Lower leg skin (tissue), 4 donors: ENCODE results near the gene PHACTR2. TPM values are rescaled to one million over a fixed set of nuclear protein-coding genes. Genes with fewer than 3 reads are reported as not detected.

Experiments used
- DNase-seq, 2 donors: peaks; one replicate each; pipeline ENCODE4 v3.0.0-alpha.2; 2019; ENCODE audit warnings: low spot score in 2 of 2
- H3K4me3 ChIP-seq: fragments of 200-600 bp; sonication (generic); 2 replicates; pipeline ENCODE4 v1.5.1; 2017; ENCODE audit warnings: mild to moderate bottlenecking, low read depth; ENCODE audit not compliant: poor library complexity, severe bottlenecking
- POLR2A ChIP-seq, 2 donors: fragments of 450-650 bp; IDR thresholded peaks; one replicate each; pipeline ENCODE4 v1.6.1; 2016 to 2017; ENCODE audit warnings: antibody characterized with exemption in 2 of 2, mild to moderate bottlenecking in 1 of 2, moderate library complexity in 1 of 2
- WGBS, 2 donors: methylation state at CpG; one replicate each; pipeline ENCODE4 v1.1.5; 2018; 5-methylcytosine and 5-hydroxymethylcytosine counted together
- intact Hi-C: fragments of 100-400 bp; cut with DNase I; formaldehyde crosslinking; loops from one replicate; pipeline ENCODE4 v1.15.0; 2023; ENCODE audit warnings: low total_unique reads
- total RNA-seq, 4 donors: library from RNA; depleted of rRNA; stranded (reverse); fragments of >200 nt; gene quantifications; one replicate each; pipeline ENCODE4 v1.1.0, GENCODE V29; 2016
- TF ChIP-seq, protein P1 (sequence below), 3 donors: fragments of 450-650 bp; IDR thresholded peaks; one replicate each; pipeline ENCODE4 v1.5.1; 2016; ENCODE audit warnings: antibody characterized with exemption in 3 of 3, mild to moderate bottlenecking in 3 of 3, moderate library complexity in 2 of 3

The PHACTR2 gene
- total RNA-seq, 4 donors from 2014 or later, result 9.4 to 24.5 (median 15.2) TPM

DNA sequence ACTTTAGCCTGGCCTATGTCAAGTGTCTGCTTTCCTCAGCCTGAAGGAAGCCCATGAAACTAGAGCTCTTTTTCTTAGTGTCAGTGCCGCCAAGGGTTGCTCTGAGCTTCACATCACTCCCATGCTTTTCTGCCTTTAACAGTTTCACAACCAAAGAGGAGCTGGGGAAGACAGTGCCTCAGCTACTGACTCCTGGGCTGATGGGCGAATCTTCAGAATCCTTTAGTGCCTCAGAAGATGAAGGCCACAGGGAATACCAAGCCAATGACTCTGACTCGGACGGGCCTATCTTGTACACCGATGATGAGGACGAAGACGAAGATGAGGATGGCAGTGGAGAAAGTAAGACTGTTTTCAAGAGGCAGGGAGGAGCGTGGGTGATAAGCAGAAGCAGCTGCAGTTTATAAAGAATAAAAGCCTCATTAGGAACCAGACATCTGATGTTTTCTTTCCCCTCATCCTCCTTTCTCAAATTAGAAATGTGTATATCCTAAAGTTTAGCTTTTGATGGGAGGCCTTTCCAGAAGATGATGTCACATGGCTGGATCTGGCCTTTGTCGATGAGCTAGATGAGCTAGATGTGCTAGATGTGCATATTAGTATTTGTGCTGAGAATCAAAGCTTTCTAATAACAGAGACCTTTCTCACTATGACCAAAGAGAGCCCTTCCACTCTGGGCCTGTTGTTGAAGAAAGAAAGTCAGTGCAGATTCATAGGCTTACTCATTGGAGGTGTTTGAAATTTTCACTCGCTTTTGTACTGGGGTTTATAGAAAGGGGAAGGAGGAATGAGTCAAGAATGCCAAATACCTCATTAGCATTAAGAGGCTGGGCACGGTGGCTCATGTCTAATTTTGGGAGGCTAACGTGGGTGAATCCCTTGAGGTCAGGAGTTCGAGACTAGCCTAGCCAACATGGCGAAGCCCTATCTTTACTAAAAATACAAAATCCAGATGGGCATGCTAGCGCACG is 94.6 kb downstream of the PHACTR2 start:
- TF ChIP-seq POLR2A (IDR thresholded peaks at IDR 0.05), result no peak
- TF ChIP-seq, protein P1, sequence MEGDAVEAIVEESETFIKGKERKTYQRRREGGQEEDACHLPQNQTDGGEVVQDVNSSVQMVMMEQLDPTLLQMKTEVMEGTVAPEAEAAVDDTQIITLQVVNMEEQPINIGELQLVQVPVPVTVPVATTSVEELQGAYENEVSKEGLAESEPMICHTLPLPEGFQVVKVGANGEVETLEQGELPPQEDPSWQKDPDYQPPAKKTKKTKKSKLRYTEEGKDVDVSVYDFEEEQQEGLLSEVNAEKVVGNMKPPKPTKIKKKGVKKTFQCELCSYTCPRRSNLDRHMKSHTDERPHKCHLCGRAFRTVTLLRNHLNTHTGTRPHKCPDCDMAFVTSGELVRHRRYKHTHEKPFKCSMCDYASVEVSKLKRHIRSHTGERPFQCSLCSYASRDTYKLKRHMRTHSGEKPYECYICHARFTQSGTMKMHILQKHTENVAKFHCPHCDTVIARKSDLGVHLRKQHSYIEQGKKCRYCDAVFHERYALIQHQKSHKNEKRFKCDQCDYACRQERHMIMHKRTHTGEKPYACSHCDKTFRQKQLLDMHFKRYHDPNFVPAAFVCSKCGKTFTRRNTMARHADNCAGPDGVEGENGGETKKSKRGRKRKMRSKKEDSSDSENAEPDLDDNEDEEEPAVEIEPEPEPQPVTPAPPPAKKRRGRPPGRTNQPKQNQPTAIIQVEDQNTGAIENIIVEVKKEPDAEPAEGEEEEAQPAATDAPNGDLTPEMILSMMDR (IDR thresholded peaks at IDR 0.05), result no peak
- H3K4me3 ChIP-seq, result no peak overlapping the region
- WGBS, 2 donors, result 70 to 71% methylated on average over 16 of the region's 16 CpGs
- intact Hi-C loops, result no loop called here
- no peak for DNase-seq

DNA sequence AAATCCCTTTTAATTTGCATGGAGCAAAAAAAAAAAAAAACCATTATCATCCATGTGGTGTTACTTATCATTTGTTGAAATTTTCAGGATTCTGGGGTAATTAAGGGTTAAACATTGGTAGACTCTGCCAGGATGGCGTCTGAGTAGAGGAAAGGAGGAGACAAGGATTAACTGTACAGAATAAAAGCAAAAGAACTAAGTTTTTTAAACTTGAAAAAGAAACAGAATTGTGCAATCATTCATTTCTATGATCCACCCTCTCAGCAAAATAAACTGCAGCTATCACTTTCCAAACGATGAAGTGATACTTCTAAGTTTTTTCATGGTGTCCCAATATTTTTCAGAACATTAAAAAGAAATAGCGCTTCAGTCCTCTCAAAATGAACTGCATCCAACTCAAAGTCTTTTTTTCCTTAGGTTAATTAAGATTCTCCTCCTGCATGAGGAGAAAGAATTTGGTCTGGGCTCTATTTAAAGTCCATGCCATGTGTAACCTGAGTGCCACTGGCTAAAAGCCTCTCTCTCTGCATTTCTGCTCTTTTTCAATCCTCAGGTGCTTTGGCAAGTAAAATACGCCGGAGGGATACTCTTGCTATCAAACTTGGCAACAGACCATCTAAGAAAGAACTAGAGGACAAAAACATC is 95.9 kb downstream of the PHACTR2 start:
- intact Hi-C loops, result no loop called here
- DNase-seq, result no peak
- 35 to 37% methylated on average over 5 of the region's 5 CpGs for WGBS, 2 donors
- TF ChIP-seq POLR2A (IDR thresholded peaks at IDR 0.05), result no peak
- TF ChIP-seq, protein P1 (IDR thresholded peaks at IDR 0.05), result no peak
- H3K4me3 ChIP-seq, result no peak overlapping the region

DNA sequence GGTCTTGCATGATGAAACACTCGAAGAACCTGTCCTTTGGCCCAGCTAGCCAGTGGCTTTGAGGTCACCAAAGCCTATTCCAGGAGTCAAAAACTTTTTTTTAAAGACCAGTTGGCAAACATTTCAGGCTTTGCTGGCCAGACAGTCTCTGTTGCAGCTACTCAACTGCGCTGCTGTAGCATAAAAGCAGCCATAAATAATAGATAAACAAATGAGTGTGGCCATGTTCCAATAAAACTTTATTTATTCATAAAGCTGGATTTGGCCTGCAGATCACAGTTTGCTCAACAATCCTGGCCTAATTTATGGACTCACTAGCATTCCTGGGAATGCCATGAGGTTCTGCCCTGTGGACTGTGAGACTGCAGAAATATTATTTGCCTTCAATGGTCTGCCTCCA is 96.6 kb downstream of the PHACTR2 start:
- no peak for DNase-seq
- TF ChIP-seq, protein P1 (IDR thresholded peaks at IDR 0.05), result no peak
- no peak for TF ChIP-seq POLR2A (IDR thresholded peaks at IDR 0.05)
- intact Hi-C loops, result no loop called here
- WGBS, 2 donors, result 51% methylated on average over 2 of the region's 2 CpGs
- no peak overlapping the region for H3K4me3 ChIP-seq

DNA sequence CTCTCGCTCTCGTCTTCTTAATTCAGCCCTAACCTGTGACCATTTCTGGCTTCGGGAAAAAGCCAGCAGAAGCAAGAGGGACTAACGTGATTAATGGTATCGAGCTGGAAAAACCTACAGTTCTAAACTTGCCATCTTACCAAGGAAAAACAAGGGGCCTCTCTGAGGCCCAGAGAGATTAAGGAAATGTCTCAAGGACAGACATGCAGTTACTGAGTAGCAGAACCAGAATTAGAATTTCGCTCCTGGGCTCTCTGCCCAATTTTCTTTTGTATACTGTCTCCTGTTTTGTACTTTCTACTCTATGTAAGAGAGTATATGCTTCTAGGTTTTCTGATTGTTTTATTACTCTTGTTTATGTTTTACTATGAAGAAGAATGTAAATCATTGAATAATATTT is 97.6 kb downstream of the PHACTR2 start:
- TF ChIP-seq POLR2A (IDR thresholded peaks at IDR 0.05), result no peak
- TF ChIP-seq, protein P1 (IDR thresholded peaks at IDR 0.05), result no peak
- WGBS, 2 donors, result 78 to 79% methylated on average over 6 of the region's 6 CpGs
- DNase-seq, result no peak
- no peak overlapping the region for H3K4me3 ChIP-seq
- intact Hi-C loops, result no loop called here

DNA sequence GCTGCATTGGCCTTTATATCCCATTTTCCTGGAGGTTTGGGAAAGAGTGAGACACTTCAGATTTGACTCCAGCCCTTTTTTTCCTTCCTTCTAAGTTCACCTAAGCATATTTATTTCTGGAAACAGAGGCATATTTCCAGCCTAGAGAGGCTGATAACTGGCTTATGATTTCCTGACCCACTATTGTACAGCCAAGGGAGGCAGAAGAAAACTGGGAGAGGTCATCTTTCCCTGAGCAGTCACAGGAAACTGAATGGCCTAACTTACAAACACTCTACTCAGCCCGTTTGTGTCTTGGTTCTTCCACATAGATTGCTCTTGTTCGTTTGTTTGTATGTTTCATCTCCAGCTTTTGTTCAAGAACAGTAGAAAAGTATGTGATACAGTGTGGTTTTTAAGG is 101.2 kb downstream of the PHACTR2 start:
- TF ChIP-seq POLR2A (IDR thresholded peaks at IDR 0.05), result no peak
- TF ChIP-seq, protein P1 (IDR thresholded peaks at IDR 0.05), result no peak
- DNase-seq, result no peak
- 81 to 84% methylated on average over 2 of the region's 2 CpGs for WGBS, 2 donors
- no peak overlapping the region for H3K4me3 ChIP-seq
- intact Hi-C loops, result no loop called here
